ENCODE results near the gene TMEM258. TPM values are rescaled to one million over a fixed set of nuclear protein-coding genes. Genes with fewer than 3 reads are reported as not detected.
A peak's percentile ranks its signal among the peaks of the same experiment; 100 is the strongest.

Gene TMEM258
- total RNA-seq, 2 donors from 2014 or later = 145 to 153 TPM

- H3K27ac Mint-ChIP-seq = peak overlapping the region in 1 of 2 donors; percentile 12
- DNase-seq (ENCODE audit: low spot score in 2 of 2) (no peak), ATAC-seq (no peak)
- no peaks in the 10 kb centered on the region for H3K9me3 Mint-ChIP-seq
- H3K36me3 Mint-ChIP-seq = no peaks in the 10 kb centered on the region
Measured at GRCh38 chr11:61761440-61762222, 30.8 kb downstream of the TMEM258 start.

- no peaks in the 10 kb centered on the region for H3K9me3 Mint-ChIP-seq
- no peaks in the 10 kb centered on the region for H3K36me3 Mint-ChIP-seq
- DNase-seq (ENCODE audit: low spot score in 2 of 2) (no peak), ATAC-seq (no peak)
- no peak overlapping the region for H3K27ac Mint-ChIP-seq
Measured at GRCh38 chr11:61760946-61761345, 31.5 kb downstream of the TMEM258 start.

GRCh38 chr11:61757213-61757862, 35.1 kb downstream of the TMEM258 start:
- DNase-seq (ENCODE audit: low spot score in 2 of 2) = no peak
- H3K36me3 Mint-ChIP-seq = no peaks in the 10 kb centered on the region
- H3K9me3 Mint-ChIP-seq = no peaks in the 10 kb centered on the region
- ATAC-seq = no peak
- peak overlapping the region in 1 of 2 donors; percentile 77 for H3K27ac Mint-ChIP-seq

GRCh38 chr11:61756452-61757212, 35.8 kb downstream of the TMEM258 start:
- Mint-ChIP-seq H3K9me3 (no peaks in the 10 kb centered on the region), H3K36me3 (no peaks in the 10 kb centered on the region), H3K27ac (peak overlapping the region in 1 of 2 donors; percentile 77)
- ATAC-seq = peak in 1 of 2 donors; percentile 82
- peak in 1 of 2 donors; percentile 65 for DNase-seq (ENCODE audit: low spot score in 2 of 2)

- Mint-ChIP-seq H3K36me3 (no peaks in the 10 kb centered on the region), H3K9me3 (no peaks in the 10 kb centered on the region), H3K27ac (peak overlapping the region in 1 of 2 donors; percentile 77)
- ATAC-seq (no peak), DNase-seq (ENCODE audit: low spot score in 2 of 2) (no peak)
Measured at GRCh38 chr11:61756147-61756451, 36.3 kb downstream of the TMEM258 start.

GRCh38 chr11:61754534-61755482, 37.6 kb downstream of the TMEM258 start:
- no peaks in the 10 kb centered on the region for H3K9me3 Mint-ChIP-seq
- H3K36me3 Mint-ChIP-seq = no peaks in the 10 kb centered on the region
- DNase-seq (ENCODE audit: low spot score in 2 of 2) (no peak), ATAC-seq (no peak)
- no peak overlapping the region for H3K27ac Mint-ChIP-seq

GRCh38 chr11:61753672-61754071, 38.7 kb downstream of the TMEM258 start:
- Mint-ChIP-seq H3K36me3 (no peaks in the 10 kb centered on the region), H3K9me3 (no peaks in the 10 kb centered on the region), H3K27ac (no peak overlapping the region)
- DNase-seq (ENCODE audit: low spot score in 2 of 2) (no peak), ATAC-seq (no peak)

GRCh38 chr11:61752925-61753521, 39.4 kb downstream of the TMEM258 start:
- Mint-ChIP-seq H3K9me3 (no peaks in the 10 kb centered on the region), H3K27ac (no peak overlapping the region), H3K36me3 (no peaks in the 10 kb centered on the region)
- ATAC-seq (no peak), DNase-seq (ENCODE audit: low spot score in 2 of 2) (no peak)

GRCh38 chr11:61752117-61752924, 40.1 kb downstream of the TMEM258 start, which contains the start of gene MYRF:
Gene MYRF, plus strand, starts transcription at chr11:61752636. Its CDS starts 109 bp downstream, at chr11:61752745.
- no peaks in the 10 kb centered on the region for H3K36me3 Mint-ChIP-seq
- peak; percentile 78 to 93 for ATAC-seq
- no peaks in the 10 kb centered on the region for H3K9me3 Mint-ChIP-seq
- peak in 1 of 2 donors; percentile 80 for DNase-seq (ENCODE audit: low spot score in 2 of 2)
- no peak within 1 kb of the TSS for H3K27ac Mint-ChIP-seq

GRCh38 chr11:61751384-61751783, 41.0 kb downstream of the TMEM258 start:
- Mint-ChIP-seq H3K36me3 (no peaks in the 10 kb centered on the region), H3K9me3 (no peaks in the 10 kb centered on the region), H3K27ac (no peak overlapping the region)
- ATAC-seq (no peak), DNase-seq (ENCODE audit: low spot score in 2 of 2) (no peak)

- ATAC-seq = no peak
- H3K9me3 Mint-ChIP-seq = no peaks in the 10 kb centered on the region
- DNase-seq (ENCODE audit: low spot score in 2 of 2) = no peak
- no peak overlapping the region for H3K27ac Mint-ChIP-seq
- H3K36me3 Mint-ChIP-seq = no peaks in the 10 kb centered on the region
Measured at GRCh38 chr11:61750631-61751273, 41.6 kb downstream of the TMEM258 start.

GRCh38 chr11:61749591-61750217, 42.7 kb downstream of the TMEM258 start:
- no peak overlapping the region for H3K27ac Mint-ChIP-seq
- H3K9me3 Mint-ChIP-seq = no peaks in the 10 kb centered on the region
- DNase-seq (ENCODE audit: low spot score in 2 of 2) (no peak), ATAC-seq (no peak)
- no peaks in the 10 kb centered on the region for H3K36me3 Mint-ChIP-seq

GRCh38 chr11:61747967-61748285, 44.5 kb downstream of the TMEM258 start:
- Mint-ChIP-seq H3K9me3 (no peaks in the 10 kb centered on the region), H3K27ac (no peak overlapping the region), H3K36me3 (no peaks in the 10 kb centered on the region)
- peak in 1 of 2 donors; percentile 7 for ATAC-seq
- no peak for DNase-seq (ENCODE audit: low spot score in 2 of 2)

- Mint-ChIP-seq H3K9me3 (no peaks in the 10 kb centered on the region), H3K27ac (no peak overlapping the region), H3K36me3 (no peaks in the 10 kb centered on the region)
- DNase-seq (ENCODE audit: low spot score in 2 of 2) (peak in 1 of 2 donors; percentile 66), ATAC-seq (peak; percentile 62 to 76)
Measured at GRCh38 chr11:61747192-61747966, 45.0 kb downstream of the TMEM258 start.

Measured in activated naive CD4-positive, alpha-beta T cell treated with anti-CD3 and anti-CD28 coated beads, Interleukin-2, amount 50 U/mL, for 72 hours (primary cell).